ENCODE data around the gene SCAPER. TPM values are rescaled to one million over a fixed set of nuclear protein-coding genes. Genes with fewer than 3 reads are reported as not detected.
"Not testable (repeated sequence)": the region's sequence is repeated elsewhere in the genome, so short reads cannot be mapped to it uniquely, and the experiment has no call there.

SCAPER gene
- total RNA-seq, 1 donor = 8.3 TPM

DNA sequence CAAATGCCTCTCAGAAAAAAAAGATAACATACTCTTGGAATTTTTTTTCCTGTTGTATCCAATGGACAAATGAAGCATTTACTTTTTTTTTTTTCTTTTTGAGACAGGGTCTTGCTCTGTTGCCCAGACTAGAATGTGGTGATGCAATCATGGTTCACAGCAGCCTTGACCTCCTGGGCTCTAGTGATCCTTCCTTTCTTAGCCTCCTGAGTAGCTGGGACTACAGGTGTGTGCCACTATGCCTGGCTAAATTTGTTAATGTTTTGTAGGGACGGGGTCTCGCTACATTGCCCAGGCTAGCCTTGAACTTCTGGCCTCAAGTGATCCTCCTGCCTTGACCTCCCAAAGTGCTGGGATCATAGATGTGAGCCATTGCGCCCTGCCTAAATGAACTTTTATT lies 401.3 kb downstream of the SCAPER start:
- H3K79me2 ChIP-seq (ENCODE audit: insufficient read depth, low read length) = no peaks in the 10 kb centered on the region
- H4K20me1 ChIP-seq (ENCODE audit: insufficient read depth, low read length) = no peaks in the 10 kb centered on the region
- H3K9me3 ChIP-seq (ENCODE audit: low read depth, low read length) = no peaks in the 10 kb centered on the region
- no peak overlapping the region for H3K4me2 ChIP-seq (ENCODE audit: insufficient read depth, low read length)
- H3K4me3 ChIP-seq (ENCODE audit: insufficient read depth, low read length) = no peak overlapping the region
- no peaks in the 10 kb centered on the region for H3K4me1 ChIP-seq (ENCODE audit: insufficient read depth, low read length)
- H3K36me3 ChIP-seq (ENCODE audit: insufficient read depth, low read length) = no peaks in the 10 kb centered on the region
- no peak overlapping the region for H2AFZ ChIP-seq (ENCODE audit: low read length)
- no peak for DNase-seq (ENCODE audit: insufficient read length, low spot score, missing footprints)
- TF ChIP-seq, protein P1, sequence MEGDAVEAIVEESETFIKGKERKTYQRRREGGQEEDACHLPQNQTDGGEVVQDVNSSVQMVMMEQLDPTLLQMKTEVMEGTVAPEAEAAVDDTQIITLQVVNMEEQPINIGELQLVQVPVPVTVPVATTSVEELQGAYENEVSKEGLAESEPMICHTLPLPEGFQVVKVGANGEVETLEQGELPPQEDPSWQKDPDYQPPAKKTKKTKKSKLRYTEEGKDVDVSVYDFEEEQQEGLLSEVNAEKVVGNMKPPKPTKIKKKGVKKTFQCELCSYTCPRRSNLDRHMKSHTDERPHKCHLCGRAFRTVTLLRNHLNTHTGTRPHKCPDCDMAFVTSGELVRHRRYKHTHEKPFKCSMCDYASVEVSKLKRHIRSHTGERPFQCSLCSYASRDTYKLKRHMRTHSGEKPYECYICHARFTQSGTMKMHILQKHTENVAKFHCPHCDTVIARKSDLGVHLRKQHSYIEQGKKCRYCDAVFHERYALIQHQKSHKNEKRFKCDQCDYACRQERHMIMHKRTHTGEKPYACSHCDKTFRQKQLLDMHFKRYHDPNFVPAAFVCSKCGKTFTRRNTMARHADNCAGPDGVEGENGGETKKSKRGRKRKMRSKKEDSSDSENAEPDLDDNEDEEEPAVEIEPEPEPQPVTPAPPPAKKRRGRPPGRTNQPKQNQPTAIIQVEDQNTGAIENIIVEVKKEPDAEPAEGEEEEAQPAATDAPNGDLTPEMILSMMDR (IDR thresholded peaks at IDR 0.05; ENCODE audit: extremely low read depth, low read depth, low read length) = no peak
- no peak overlapping the region for H3K27ac ChIP-seq (ENCODE audit: low read depth, low read length)
- no peaks in the 10 kb centered on the region for H3K27me3 ChIP-seq (ENCODE audit: insufficient read depth, low read length)

- H2AFZ ChIP-seq (ENCODE audit: low read length) = no peak overlapping the region
- no peak for DNase-seq (ENCODE audit: insufficient read length, low spot score, missing footprints)
- no peak overlapping the region for H3K4me3 ChIP-seq (ENCODE audit: insufficient read depth, low read length)
- H3K4me2 ChIP-seq (ENCODE audit: insufficient read depth, low read length) = no peak overlapping the region
- no peaks in the 10 kb centered on the region for H3K27me3 ChIP-seq (ENCODE audit: insufficient read depth, low read length)
- TF ChIP-seq, protein P1 (IDR thresholded peaks at IDR 0.05; ENCODE audit: extremely low read depth, low read depth, low read length) = no peak
- no peaks in the 10 kb centered on the region for H3K9me3 ChIP-seq (ENCODE audit: low read depth, low read length)
- no peaks in the 10 kb centered on the region for H3K79me2 ChIP-seq (ENCODE audit: insufficient read depth, low read length)
- no peak overlapping the region for H3K27ac ChIP-seq (ENCODE audit: low read depth, low read length)
- no peaks in the 10 kb centered on the region for H3K4me1 ChIP-seq (ENCODE audit: insufficient read depth, low read length)
- H3K36me3 ChIP-seq (ENCODE audit: insufficient read depth, low read length) = no peaks in the 10 kb centered on the region
- no peaks in the 10 kb centered on the region for H4K20me1 ChIP-seq (ENCODE audit: insufficient read depth, low read length)
These were observed 402.0 kb downstream of the SCAPER start for GRCh38 chr15:76503121-76503520.

- no peak for DNase-seq (ENCODE audit: insufficient read length, low spot score, missing footprints)
- Histone ChIP-seq H3K4me3 (ENCODE audit: insufficient read depth, low read length) (no peak overlapping the region), H3K9me3 (ENCODE audit: low read depth, low read length) (no peaks in the 10 kb centered on the region), H3K27me3 (ENCODE audit: insufficient read depth, low read length) (no peaks in the 10 kb centered on the region), H3K79me2 (ENCODE audit: insufficient read depth, low read length) (no peaks in the 10 kb centered on the region), H2AFZ (ENCODE audit: low read length) (no peak overlapping the region), H4K20me1 (ENCODE audit: insufficient read depth, low read length) (no peaks in the 10 kb centered on the region), H3K4me1 (ENCODE audit: insufficient read depth, low read length) (no peaks in the 10 kb centered on the region), H3K4me2 (ENCODE audit: insufficient read depth, low read length) (no peak overlapping the region), H3K27ac (ENCODE audit: low read depth, low read length) (no peak overlapping the region), H3K36me3 (ENCODE audit: insufficient read depth, low read length) (no peaks in the 10 kb centered on the region)
- TF ChIP-seq, protein P1 (IDR thresholded peaks at IDR 0.05; ENCODE audit: extremely low read depth, low read depth, low read length) = no peak
These were observed 402.5 kb downstream of the SCAPER start for GRCh38 chr15:76502678-76503077.

DNA sequence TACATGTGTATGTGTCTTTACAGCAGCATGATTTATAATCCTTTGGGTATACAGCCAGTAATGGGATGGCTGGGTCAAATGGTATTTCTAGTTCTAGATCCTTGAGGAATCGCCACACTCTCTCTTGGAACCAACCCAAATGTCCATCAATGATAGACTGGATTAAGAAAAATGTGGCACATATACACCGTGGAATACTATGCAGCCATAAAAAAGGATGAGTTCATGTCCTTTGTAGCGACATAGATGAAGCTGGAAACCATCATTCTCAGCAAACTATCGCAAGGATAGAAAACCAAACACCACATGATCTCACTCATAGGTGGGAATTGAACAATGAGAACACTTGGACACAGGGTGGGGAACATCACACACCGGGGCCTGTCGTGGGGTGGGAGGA lies 403.0 kb downstream of the SCAPER start:
- not testable (repeated sequence) for H3K4me2 ChIP-seq (ENCODE audit: insufficient read depth, low read length); H3K79me2 ChIP-seq (ENCODE audit: insufficient read depth, low read length); H3K4me3 ChIP-seq (ENCODE audit: insufficient read depth, low read length); H3K9me3 ChIP-seq (ENCODE audit: low read depth, low read length); H4K20me1 ChIP-seq (ENCODE audit: insufficient read depth, low read length); H3K27ac ChIP-seq (ENCODE audit: low read depth, low read length); DNase-seq (ENCODE audit: insufficient read length, low spot score, missing footprints); H3K27me3 ChIP-seq (ENCODE audit: insufficient read depth, low read length); H2AFZ ChIP-seq (ENCODE audit: low read length); H3K36me3 ChIP-seq (ENCODE audit: insufficient read depth, low read length); H3K4me1 ChIP-seq (ENCODE audit: insufficient read depth, low read length)
